HCT116 (cell line): ENCODE results near the gene ADAM10. TPM values are rescaled to one million over a fixed set of nuclear protein-coding genes. Genes with fewer than 3 reads are reported as not detected.

Experiments
- ATAC-seq: fragments of 200-7000 bp; cut with Tn5 transposase; 2 replicates; pipeline ENCODE4 v1.9.1; 2020; ENCODE audit warnings: mild to moderate bottlenecking, moderate library complexity
- BruUV-seq: library from RNA; stranded (reverse); fragments of 400-500 nt; replicated peaks from 2 replicates; lab custom pipeline; 2021; lab: Mats Ljungman, UMichigan
- CTCF ChIA-PET: fragments of 300-600 bp; sonication (Branson Sonifier 250); formaldehyde crosslinking; loops from one replicate; lab custom pipeline; 2021; ENCODE audit warnings: antibody characterized with exemption; lab: Charles Lee
- POLR2A ChIA-PET: fragments of 300-600, 350-600 bp; sonication (Branson Sonifier 250); formaldehyde crosslinking; loops from one replicate; lab custom pipeline; 2021; ENCODE audit warnings: antibody characterized with exemption; lab: Charles Lee
- RAD21 ChIA-PET, 2 experiments: fragments of 300-600 bp; sonication (Branson Sonifier 250); formaldehyde crosslinking; loops; one replicate each; lab custom pipeline; 2023; ENCODE audit warnings: low total read pairs in 2 of 2; ENCODE audit not compliant: uncharacterized antibody in 2 of 2, unreplicated experiment in 2 of 2, low non-redundant PET in 1 of 2; lab: Charles Lee
- DNase-seq: peaks from one replicate; pipeline ENCODE4 v3.0.0-alpha.2; 2010; ENCODE audit warnings: low read depth, low spot score
- H2AFZ ChIP-seq: fragments of 200-600 bp; shearing (Covaris generic), sonication (generic); 2 replicates; pipeline ENCODE4 v1.6.1; 2017; ENCODE audit warnings: low read depth, mixed run types, mixed read lengths, antibody characterized with exemption, low read length; ENCODE audit not compliant: poor library complexity, severe bottlenecking
- H3K27ac ChIP-seq: 2 replicates; pipeline ENCODE4 v1.5.1; 2012; ENCODE audit warnings: low read depth, low read length
- H3K27me3 ChIP-seq: fragments of 200-600 bp; sonication (generic); 2 replicates; pipeline ENCODE4 v1.6.1; 2016; ENCODE audit warnings: mixed run types, low read length, mixed read lengths; ENCODE audit not compliant: insufficient read depth
- H3K36me3 ChIP-seq, 2 experiments: fragments of 200-500 bp in 1 of 2; fragments of 200-600 bp in 1 of 2; sonication (Bioruptor generic) in 1 of 2; sonication (generic) in 1 of 2; 2 replicates each; pipeline versions ENCODE4 v1.5.1 to v1.6.1; 2014 to 2016; ENCODE audit warnings: low read length in 2 of 2, inconsistent platforms in 1 of 2, mixed read lengths in 1 of 2, mixed run types in 1 of 2; ENCODE audit not compliant: insufficient read depth in 2 of 2, control insufficient read depth in 1 of 2
- H3K4me1 ChIP-seq, 2 experiments: fragments of 200-600 bp in 1 of 2; sonication (generic) in 1 of 2; 2 replicates each; pipeline versions ENCODE4 v1.5.1 to v1.6.1; 2012 to 2017; ENCODE audit warnings: low read length in 2 of 2, inconsistent platforms in 1 of 2, mild to moderate bottlenecking in 1 of 2, mixed read lengths in 1 of 2, mixed run types in 1 of 2, moderate library complexity in 1 of 2; ENCODE audit not compliant: insufficient read depth in 2 of 2, control insufficient read depth in 1 of 2
- H3K4me2 ChIP-seq: fragments of 200-600 bp; sonication (generic); 2 replicates; pipeline ENCODE4 v1.6.1; 2017; ENCODE audit warnings: mixed run types, low read length, mixed read lengths
- H3K4me3 ChIP-seq, 2 experiments: fragments of 200-600 bp in 1 of 2; sonication (generic) in 1 of 2; replicated peaks in 1 of 2; 2 replicates each; pipeline ENCODE4 v1.5.1; 2011 to 2016; ENCODE audit warnings: low read length in 2 of 2, control low read depth in 1 of 2, low read depth in 1 of 2, mild to moderate bottlenecking in 1 of 2, mixed read lengths in 1 of 2, mixed run types in 1 of 2
- H3K79me2 ChIP-seq: fragments of 200-600 bp; sonication (generic); 2 replicates; pipeline ENCODE4 v1.6.1; 2017; ENCODE audit warnings: mild to moderate bottlenecking, mixed run types, low read length, moderate library complexity, mixed read lengths; ENCODE audit not compliant: insufficient read depth
- H3K9ac ChIP-seq: fragments of 200-600 bp; sonication (generic); 2 replicates; pipeline ENCODE4 v1.6.1; 2016; ENCODE audit warnings: low read length, mixed read lengths
- H3K9me2 ChIP-seq: fragments of 200-600 bp; sonication (generic), shearing (Covaris generic); 2 replicates; pipeline ENCODE4 v1.6.1; 2017; ENCODE audit warnings: mixed run types, mild to moderate bottlenecking, moderate library complexity; ENCODE audit not compliant: insufficient read depth
- H3K9me3 ChIP-seq, 2 experiments: fragments of 200-500 bp in 1 of 2; fragments of 200-600 bp in 1 of 2; sonication (Bioruptor generic) in 1 of 2; sonication (generic) in 1 of 2; 2 replicates each; pipeline ENCODE4 v1.6.1; 2014 to 2017; ENCODE audit warnings: low read length in 2 of 2, mixed read lengths in 2 of 2, inconsistent platforms in 1 of 2, low read depth in 1 of 2, mild to moderate bottlenecking in 1 of 2, mixed run types in 1 of 2, moderate library complexity in 1 of 2; ENCODE audit not compliant: control insufficient read depth in 1 of 2, insufficient read depth in 1 of 2
- H4K20me1 ChIP-seq: fragments of 200-600 bp; sonication (generic), shearing (Covaris generic); 2 replicates; pipeline ENCODE4 v1.6.1; 2017; ENCODE audit warnings: mixed run types, mild to moderate bottlenecking, moderate library complexity; ENCODE audit not compliant: insufficient read depth
- CBX3 ChIP-seq: IDR thresholded peaks from 2 replicates; pipeline ENCODE4 v1.6.1; 2012; ENCODE audit warnings: low read depth
- EGR1 ChIP-seq: IDR thresholded peaks from 2 replicates; pipeline ENCODE4 v1.6.1; 2012; ENCODE audit warnings: low read depth
- EZH2phosphoT487 ChIP-seq: fragments of 200-600 bp; IDR thresholded peaks from 2 replicates; pipeline ENCODE4 v1.6.1; 2018; ENCODE audit warnings: antibody characterized with exemption, borderline replicate concordance
- FOSL1 ChIP-seq: IDR thresholded peaks from 2 replicates; pipeline ENCODE4 v1.6.1; 2012; ENCODE audit warnings: low read depth
- JUND ChIP-seq: IDR thresholded peaks from 2 replicates; pipeline ENCODE4 v1.6.1; 2012
- POLR2AphosphoS5 ChIP-seq: IDR thresholded peaks from 2 replicates; pipeline ENCODE4 v1.6.1; 2011; ENCODE audit warnings: mild to moderate bottlenecking, low read depth, low read length, moderate library complexity
- SP1 ChIP-seq: IDR thresholded peaks from 2 replicates; pipeline ENCODE4 v1.6.1; 2012; ENCODE audit warnings: low read depth
- SRF ChIP-seq: IDR thresholded peaks from 2 replicates; pipeline ENCODE4 v1.6.1; 2012; ENCODE audit warnings: low read depth
- TCF7L2 ChIP-seq: IDR thresholded peaks from 2 replicates; pipeline ENCODE4 v1.7.0; 2011; ENCODE audit warnings: borderline replicate concordance, inconsistent platforms; ENCODE audit not compliant: insufficient read depth, insufficient read length; ENCODE audit errors: extremely low read depth
- intact Hi-C: fragments of 100-400 bp; cut with micrococcal nuclease; formaldehyde crosslinking; loops from 2 replicates; pipeline ENCODE4 v1.10.0; 2022
- total RNA-seq: library from RNA; stranded (reverse); gene quantifications from one replicate; pipeline ENCODE4 v1.2.1, GENCODE V29; 2021; ENCODE audit not compliant: unreplicated experiment
- TF ChIP-seq, protein P1 (sequence below): IDR thresholded peaks from 2 replicates; pipeline ENCODE4 v1.6.1; 2012; ENCODE audit warnings: low read depth
- TF ChIP-seq, protein P2 (sequence below), 3 experiments: fragments of 200-600 bp in 1 of 3; sonication (generic) in 1 of 3; IDR thresholded peaks in 2 of 3; conservative IDR thresholded peaks in 1 of 3; 2 replicates each; pipeline ENCODE4 v1.5.1; 2012 to 2017; ENCODE audit warnings: low read depth in 2 of 3, low read length in 2 of 3, antibody characterized with exemption in 1 of 3, borderline replicate concordance in 1 of 3, control low read depth in 1 of 3, mild to moderate bottlenecking in 1 of 3, mixed read lengths in 1 of 3, mixed run types in 1 of 3, moderate library complexity in 1 of 3; ENCODE audit not compliant: insufficient read depth in 1 of 3

The ADAM10 gene
- total RNA-seq, 1 experiment from 2014 or later = 158 TPM

DNA sequence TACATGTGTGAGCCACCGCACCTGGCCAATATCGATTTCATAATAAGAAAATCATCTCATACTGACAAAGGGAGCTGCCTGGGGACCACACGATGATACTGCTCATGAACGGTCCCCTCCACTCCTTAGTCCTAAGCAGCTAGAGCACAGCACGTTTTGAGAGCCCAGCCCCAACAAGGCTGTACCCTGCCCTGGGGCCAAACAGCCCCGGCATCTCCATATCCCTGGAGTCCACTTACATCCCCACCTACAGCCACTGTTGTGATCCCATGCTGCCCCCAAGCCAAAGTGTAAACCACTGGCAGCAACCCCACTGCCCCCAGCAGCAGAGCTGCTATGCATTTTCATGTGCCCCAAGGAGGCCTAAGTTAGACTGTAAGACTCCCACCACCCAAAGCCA, 52.8 kb downstream of the ADAM10 start:
- H3K79me2 ChIP-seq = peaks cover 72% of the 10 kb centered on the region
- H3K4me1 ChIP-seq = no peaks in the 10 kb centered on the region
- 0 out of 2 replicates have a peak, but pooled peaks cover 4% of the 10 kb centered on the region for H4K20me1 ChIP-seq
- no peak for ATAC-seq
- RAD21 ChIA-PET = no interaction called here
- no peaks in the 10 kb centered on the region for H3K27me3 ChIP-seq
- TF ChIP-seq SP1 = no peak
- no peak for TF ChIP-seq CBX3
- TF ChIP-seq EGR1 = no peak
- TF ChIP-seq, protein P1, sequence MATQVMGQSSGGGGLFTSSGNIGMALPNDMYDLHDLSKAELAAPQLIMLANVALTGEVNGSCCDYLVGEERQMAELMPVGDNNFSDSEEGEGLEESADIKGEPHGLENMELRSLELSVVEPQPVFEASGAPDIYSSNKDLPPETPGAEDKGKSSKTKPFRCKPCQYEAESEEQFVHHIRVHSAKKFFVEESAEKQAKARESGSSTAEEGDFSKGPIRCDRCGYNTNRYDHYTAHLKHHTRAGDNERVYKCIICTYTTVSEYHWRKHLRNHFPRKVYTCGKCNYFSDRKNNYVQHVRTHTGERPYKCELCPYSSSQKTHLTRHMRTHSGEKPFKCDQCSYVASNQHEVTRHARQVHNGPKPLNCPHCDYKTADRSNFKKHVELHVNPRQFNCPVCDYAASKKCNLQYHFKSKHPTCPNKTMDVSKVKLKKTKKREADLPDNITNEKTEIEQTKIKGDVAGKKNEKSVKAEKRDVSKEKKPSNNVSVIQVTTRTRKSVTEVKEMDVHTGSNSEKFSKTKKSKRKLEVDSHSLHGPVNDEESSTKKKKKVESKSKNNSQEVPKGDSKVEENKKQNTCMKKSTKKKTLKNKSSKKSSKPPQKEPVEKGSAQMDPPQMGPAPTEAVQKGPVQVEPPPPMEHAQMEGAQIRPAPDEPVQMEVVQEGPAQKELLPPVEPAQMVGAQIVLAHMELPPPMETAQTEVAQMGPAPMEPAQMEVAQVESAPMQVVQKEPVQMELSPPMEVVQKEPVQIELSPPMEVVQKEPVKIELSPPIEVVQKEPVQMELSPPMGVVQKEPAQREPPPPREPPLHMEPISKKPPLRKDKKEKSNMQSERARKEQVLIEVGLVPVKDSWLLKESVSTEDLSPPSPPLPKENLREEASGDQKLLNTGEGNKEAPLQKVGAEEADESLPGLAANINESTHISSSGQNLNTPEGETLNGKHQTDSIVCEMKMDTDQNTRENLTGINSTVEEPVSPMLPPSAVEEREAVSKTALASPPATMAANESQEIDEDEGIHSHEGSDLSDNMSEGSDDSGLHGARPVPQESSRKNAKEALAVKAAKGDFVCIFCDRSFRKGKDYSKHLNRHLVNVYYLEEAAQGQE = no peak
- TF ChIP-seq, protein P2, sequence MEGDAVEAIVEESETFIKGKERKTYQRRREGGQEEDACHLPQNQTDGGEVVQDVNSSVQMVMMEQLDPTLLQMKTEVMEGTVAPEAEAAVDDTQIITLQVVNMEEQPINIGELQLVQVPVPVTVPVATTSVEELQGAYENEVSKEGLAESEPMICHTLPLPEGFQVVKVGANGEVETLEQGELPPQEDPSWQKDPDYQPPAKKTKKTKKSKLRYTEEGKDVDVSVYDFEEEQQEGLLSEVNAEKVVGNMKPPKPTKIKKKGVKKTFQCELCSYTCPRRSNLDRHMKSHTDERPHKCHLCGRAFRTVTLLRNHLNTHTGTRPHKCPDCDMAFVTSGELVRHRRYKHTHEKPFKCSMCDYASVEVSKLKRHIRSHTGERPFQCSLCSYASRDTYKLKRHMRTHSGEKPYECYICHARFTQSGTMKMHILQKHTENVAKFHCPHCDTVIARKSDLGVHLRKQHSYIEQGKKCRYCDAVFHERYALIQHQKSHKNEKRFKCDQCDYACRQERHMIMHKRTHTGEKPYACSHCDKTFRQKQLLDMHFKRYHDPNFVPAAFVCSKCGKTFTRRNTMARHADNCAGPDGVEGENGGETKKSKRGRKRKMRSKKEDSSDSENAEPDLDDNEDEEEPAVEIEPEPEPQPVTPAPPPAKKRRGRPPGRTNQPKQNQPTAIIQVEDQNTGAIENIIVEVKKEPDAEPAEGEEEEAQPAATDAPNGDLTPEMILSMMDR (IDR thresholded peaks at IDR 0.05 in 2 of 3, conservative IDR thresholded peaks at IDR 0.05 in 1 of 3; ENCODE audit: borderline replicate concordance in 1 of 3, insufficient read depth in 1 of 3, low read depth in 2 of 3, low read length in 2 of 3) = no peak
- no peak for TF ChIP-seq TCF7L2
- no peak for TF ChIP-seq SRF
- TF ChIP-seq JUND = no peak
- TF ChIP-seq EZH2phosphoT487 = no peak
- no peak for TF ChIP-seq POLR2AphosphoS5
- TF ChIP-seq FOSL1 = no peak
- TF ChIP-seq, all 23 proteins: peak for 0
- Histone ChIP-seq H2AFZ (no peak overlapping the region), H3K4me3 (no peak overlapping the region), H3K9me2 (no peaks in the 10 kb centered on the region), H3K9ac (no peak overlapping the region), H3K4me2 (no peak overlapping the region), H3K36me3 (no peaks in the 10 kb centered on the region), H3K27ac (no peak overlapping the region), H3K9me3 (peaks cover 8 to 9% of the 10 kb centered on the region in 2 experiments; a peak in 3 of 4 replicates)
- intact Hi-C loops = no loop called here
- CTCF ChIA-PET = no interaction called here
- POLR2A ChIA-PET = no interaction called here
- BruUV-seq = no TSS peak
- no peak for DNase-seq
